HG03135 (cell line): ENCODE measurements around the gene COMMD7.

Source experiments
- ATAC-seq: cut with Tn5 transposase; IDR thresholded peaks from one replicate; pipeline ENCODE4 v1.9.1; 2021; ENCODE audit warnings: mild to moderate bottlenecking, moderate library complexity; ENCODE audit not compliant: unreplicated experiment

COMMD7 gene

GRCh38 chr20:32743237-32744112 is at the start of gene COMMD7:
Gene COMMD7 (minus strand): TSS chr20:32743467. CDS start chr20:32743391, 76 bp downstream.
- peak; percentile 57 for ATAC-seq

- no peak for ATAC-seq
These were observed 49.6 kb upstream of the COMMD7 start for GRCh38 chr20:32792731-32793458.

- ATAC-seq, result no peak
These were observed 49.0 kb upstream of the COMMD7 start for GRCh38 chr20:32792316-32792715.

DNA sequence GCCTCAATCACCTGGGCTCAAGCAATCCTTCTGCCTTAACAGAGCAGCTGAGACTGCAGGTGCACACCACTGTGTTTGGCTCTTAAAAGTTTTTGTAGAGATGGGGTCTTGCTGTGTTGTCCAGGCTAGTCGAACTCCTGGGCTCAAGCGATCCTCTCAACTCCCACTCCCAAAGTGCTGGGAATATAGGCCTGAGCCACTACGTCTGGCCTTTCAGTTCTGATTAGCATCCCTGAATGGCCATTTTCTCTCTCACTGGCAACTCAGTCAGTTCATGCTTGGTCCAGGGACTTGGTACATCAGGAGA is 47.4 kb upstream of the COMMD7 start:
- ATAC-seq, result no peak

- peak; percentile 60 for ATAC-seq
These were observed 46.9 kb upstream of the COMMD7 start for GRCh38 chr20:32789896-32790750.

DNA sequence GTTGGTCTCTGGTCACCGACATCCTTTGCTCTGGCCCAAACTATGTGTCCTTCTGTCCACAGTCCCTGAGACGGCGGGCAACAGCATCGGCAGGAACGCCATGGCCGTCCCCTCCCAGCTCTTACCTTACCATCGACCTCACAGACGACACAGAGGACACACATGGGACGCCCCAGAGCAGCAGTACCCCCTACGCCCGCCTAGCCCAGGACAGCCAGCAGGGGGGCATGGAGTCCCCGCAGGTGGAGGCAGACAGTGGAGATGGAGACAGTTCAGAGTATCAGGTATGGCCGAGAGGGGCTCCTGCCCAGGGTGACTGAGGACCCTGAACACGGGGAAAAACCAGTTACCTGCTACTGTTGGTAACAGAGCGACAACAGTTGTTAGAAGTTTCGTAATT is 43.9 kb upstream of the COMMD7 start:
- no peak for ATAC-seq

DNA sequence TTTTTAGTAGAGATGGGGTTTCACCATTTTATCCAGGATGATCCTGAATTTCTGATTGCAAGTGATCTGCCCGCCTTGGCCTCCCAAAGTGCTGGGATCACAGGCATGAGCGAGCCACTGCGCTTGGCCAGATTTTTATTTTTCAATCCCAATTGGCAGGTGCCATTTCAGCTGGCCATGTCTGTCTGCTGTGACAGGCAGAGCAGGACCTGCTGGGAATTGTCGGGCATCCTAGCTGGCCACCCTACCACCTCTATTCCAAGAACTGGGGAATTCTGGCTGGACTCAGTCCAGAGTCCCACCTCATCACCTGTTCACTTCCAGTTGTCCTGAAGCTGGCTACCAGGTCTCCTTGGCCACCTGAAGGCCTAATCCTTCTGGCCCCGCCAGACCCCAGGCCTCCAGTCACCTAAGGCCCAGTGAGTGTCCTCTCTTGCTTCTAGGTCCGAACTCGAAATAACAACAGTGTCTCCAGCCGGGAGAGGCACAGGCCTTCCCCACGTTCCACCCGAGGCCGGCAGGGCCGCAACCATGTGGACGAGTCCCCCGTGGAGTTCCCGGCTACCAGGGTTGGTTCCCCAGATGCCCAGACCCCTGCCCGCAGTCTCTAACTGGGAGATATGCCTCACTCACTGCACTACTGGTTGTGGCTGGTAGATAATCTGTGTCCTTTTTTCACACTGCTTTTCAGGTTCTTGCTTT is 42.9 kb upstream of the COMMD7 start:
- ATAC-seq, result no peak

DNA sequence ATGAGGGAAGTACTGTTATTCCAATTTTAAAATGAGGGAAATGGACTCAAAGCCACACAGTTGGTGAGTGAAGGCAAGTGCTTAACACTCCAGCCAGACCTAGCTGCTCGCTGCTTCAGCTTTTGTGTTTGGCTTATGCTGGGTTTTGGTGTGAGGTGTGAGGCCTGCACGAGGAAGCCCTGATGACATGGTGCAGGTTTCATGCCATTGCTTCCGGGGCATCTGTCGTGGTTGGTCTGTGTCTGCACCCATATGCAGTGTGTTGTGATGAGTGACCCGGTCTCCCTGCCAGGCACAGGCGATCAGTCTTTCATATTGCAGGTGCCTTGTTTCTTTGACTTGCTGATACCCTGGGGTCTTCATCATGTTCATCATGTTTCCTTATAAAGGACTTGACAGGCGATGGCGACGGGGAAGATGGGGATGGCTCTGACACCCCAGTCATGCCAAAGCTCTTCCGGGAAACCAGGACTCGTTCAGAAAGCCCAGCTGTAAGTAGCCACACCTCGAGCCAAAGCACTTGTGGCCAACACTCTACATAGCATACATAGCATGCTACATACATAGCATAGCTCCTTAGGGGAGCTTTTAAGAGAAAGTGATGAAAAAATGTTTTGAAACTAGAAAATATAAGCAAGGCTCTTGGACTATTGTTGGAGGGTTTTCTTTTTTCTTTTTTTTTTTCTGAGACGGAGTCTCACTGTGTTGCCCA is 41.3 kb upstream of the COMMD7 start:
- ATAC-seq, result no peak

DNA sequence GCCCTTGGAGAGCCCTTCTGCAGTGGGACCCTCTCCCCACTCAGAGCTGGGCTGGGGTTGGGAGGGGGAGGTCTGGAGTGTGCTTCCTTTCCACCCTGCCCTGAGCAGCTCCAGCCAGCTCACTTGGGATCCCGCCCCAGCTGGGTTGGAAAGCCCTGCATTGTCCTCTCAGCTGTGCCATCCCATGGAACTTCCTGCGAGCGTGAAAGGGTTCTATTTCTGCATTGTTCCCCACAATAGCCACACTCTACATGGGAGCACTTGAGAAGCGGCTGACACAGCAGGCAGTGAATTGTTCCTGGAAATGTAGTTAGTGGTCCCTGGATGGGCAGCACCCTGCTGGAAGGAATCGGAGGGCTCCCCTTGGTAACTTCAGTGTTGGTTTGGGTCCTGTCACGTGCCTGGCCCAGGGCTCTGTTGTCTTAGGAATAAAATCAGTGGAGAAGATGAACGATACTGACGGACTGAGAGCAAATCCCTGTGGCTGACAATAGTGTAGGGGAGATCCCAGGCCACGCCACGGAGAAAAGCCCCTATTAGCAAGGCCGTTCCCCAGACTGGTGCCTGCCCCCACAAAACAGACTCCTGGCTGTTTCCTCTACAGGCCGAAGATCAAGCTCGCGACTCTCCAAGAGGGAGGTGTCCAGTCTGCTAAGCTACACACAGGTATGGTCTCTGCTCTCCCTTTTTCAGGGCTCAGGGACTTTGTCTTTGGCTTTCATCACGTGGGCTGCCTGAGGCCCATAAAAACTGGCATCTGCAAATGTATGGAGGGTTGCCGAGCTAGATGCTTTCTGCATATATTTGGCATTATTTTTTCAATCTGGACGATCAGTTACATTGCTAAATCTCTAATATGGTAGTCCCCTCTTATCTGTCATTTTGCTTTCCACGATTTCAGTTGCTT is 37.7 kb upstream of the COMMD7 start:
- no peak for ATAC-seq

DNA sequence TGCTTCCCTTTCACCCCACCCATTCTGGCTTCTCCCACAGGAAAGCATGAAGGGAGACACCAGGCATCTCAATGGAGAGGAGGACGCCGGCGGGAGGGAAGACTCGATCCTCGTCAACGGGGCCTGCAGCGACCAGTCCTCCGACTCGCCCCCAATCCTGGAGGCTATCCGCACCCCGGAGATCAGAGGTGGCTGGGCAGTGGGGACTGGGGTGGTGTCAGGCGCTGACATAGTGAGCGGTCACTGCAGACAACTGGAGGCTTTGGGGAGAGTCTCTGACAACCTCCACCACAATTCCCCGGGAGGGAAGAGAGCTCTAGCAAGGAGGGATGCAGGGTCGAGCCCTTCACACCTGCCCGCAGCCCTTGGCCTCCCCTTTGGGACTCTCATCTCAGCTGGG is 37.0 kb upstream of the COMMD7 start:
- no peak for ATAC-seq

- ATAC-seq, result no peak
These were observed 36.4 kb upstream of the COMMD7 start for GRCh38 chr20:32779500-32780211.

GRCh38 chr20:32777177-32777956 is 34.1 kb upstream of the COMMD7 start:
- ATAC-seq, result no peak

GRCh38 chr20:32775336-32775991 is 32.2 kb upstream of the COMMD7 start:
- ATAC-seq, result no peak

DNA sequence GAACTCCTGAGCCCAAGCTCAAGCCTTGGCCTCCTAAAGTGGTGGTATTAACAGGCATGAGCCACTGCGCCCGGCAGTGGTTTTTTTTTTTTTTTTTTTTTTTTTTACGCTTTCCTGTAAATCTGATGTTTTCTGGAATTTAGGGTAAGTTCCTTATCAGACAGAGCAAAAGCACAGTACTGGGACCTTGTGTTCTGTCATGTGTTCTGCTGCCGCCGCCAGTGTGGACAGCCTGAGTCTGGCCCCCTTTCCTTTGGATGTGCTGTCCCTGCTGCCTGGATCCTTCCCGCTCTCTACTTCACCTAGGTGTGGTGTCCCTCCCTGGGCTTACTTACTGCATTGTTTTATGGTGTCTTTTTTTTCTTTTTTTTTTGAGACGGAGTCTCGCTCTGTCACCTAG is 30.6 kb upstream of the COMMD7 start:
- ATAC-seq, result no peak

DNA sequence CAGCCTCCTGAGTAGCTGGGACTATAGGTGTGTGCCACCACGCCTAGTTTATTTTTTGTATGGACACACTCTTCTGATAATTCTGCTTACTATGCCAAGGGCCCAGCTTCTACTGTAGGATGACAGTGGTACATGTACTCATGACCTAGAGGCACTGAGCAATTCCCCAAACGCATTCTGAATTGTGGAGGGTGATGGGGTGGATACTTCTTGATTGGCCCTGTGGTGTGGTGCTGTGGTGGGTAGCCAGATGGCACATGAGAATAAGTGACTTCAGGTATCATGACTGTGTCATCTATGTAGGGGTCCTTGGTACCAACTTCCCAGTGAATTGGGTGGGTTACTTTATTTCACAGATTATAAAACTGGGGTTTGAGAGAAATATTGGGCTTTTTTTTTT is 30.0 kb upstream of the COMMD7 start:
- no peak for ATAC-seq

DNA sequence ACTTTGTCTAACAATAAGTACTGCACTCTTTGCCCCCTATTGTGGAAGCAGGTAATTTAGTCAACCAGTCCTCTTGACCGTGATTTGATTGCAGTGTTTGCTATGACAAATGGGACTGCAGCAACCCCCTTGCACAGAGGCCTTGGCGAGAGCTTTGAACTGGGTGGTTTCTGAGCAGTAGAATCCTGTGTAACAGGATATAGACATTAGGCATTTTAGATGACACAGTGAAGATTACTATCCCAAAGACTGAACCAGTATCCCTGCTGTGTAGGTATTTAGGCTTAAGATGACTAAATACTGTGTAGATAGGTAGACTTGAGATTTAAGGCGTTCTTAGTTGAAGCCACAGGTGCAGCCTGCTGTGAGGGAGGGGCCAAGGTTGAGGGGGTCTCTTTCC is 28.8 kb upstream of the COMMD7 start:
- ATAC-seq, result no peak
